GM23248 (cell line): ENCODE measurements around the gene EXOSC6. TPM values are rescaled to one million over a fixed set of nuclear protein-coding genes. Genes with fewer than 3 reads are reported as not detected.
A peak's percentile ranks its signal among the peaks of the same experiment; 100 is the strongest.

ENCODE experiments used
- DNase-seq: peaks from one replicate; pipeline ENCODE4 v3.0.0-alpha.2; 2015
- H2AFZ ChIP-seq: fragments of 200-600 bp; sonication (generic); 2 replicates; pipeline ENCODE4 v1.6.1; 2016; ENCODE audit warnings: antibody characterized with exemption
- H3F3A ChIP-seq: fragments of 200-600 bp; sonication (generic); 2 replicates; pipeline ENCODE4 v1.6.1; 2016; ENCODE audit warnings: mild to moderate bottlenecking, antibody characterized with exemption, mixed run types; ENCODE audit not compliant: insufficient read depth
- H3K27ac ChIP-seq: fragments of 200-600 bp; sonication (generic); 2 replicates; pipeline ENCODE4 v1.5.1; 2016; ENCODE audit warnings: mild to moderate bottlenecking
- H3K27me3 ChIP-seq: fragments of 200-600 bp; sonication (generic); replicated peaks from 2 replicates; pipeline ENCODE4 v1.6.1; 2016; ENCODE audit warnings: mild to moderate bottlenecking; ENCODE audit not compliant: insufficient read depth
- H3K36me3 ChIP-seq: fragments of 200-600 bp; sonication (generic); 2 replicates; pipeline ENCODE4 v1.6.1; 2016; ENCODE audit warnings: low read depth, mild to moderate bottlenecking
- H3K4me1 ChIP-seq: fragments of 200-600 bp; sonication (generic); 2 replicates; pipeline ENCODE4 v1.6.1; 2016; ENCODE audit warnings: mild to moderate bottlenecking; ENCODE audit not compliant: insufficient read depth
- H3K4me2 ChIP-seq: fragments of 200-600 bp; sonication (generic); one replicate; pipeline ENCODE4 v1.6.1; 2016; ENCODE audit warnings: mild to moderate bottlenecking; ENCODE audit not compliant: unreplicated experiment
- H3K4me3 ChIP-seq: fragments of 200-600 bp; sonication (generic); 2 replicates; pipeline ENCODE4 v1.5.1; 2016; ENCODE audit warnings: mild to moderate bottlenecking
- H3K79me2 ChIP-seq: fragments of 200-600 bp; sonication (generic); 2 replicates; pipeline ENCODE4 v1.6.1; 2016; ENCODE audit warnings: mild to moderate bottlenecking; ENCODE audit not compliant: insufficient read depth
- H3K9ac ChIP-seq: fragments of 200-600 bp; sonication (generic); 2 replicates; pipeline ENCODE4 v1.6.1; 2016; ENCODE audit warnings: mild to moderate bottlenecking
- H3K9me2 ChIP-seq: fragments of 200-600 bp; sonication (generic); 2 replicates; pipeline ENCODE4 v1.6.1; 2016; ENCODE audit warnings: mixed run types, mild to moderate bottlenecking, moderate library complexity; ENCODE audit not compliant: insufficient read depth
- H3K9me3 ChIP-seq: fragments of 200-600 bp; sonication (generic); one replicate; pipeline ENCODE4 v1.6.1; 2017; ENCODE audit warnings: low read depth
- H4K20me1 ChIP-seq: fragments of 200-600 bp; sonication (generic); 2 replicates; pipeline ENCODE4 v1.6.0; 2016; ENCODE audit not compliant: insufficient read depth
- EZH2 ChIP-seq: fragments of 200-600 bp; sonication (generic); IDR thresholded peaks from 2 replicates; pipeline ENCODE4 v1.6.1; 2018; ENCODE audit warnings: antibody characterized with exemption, mild to moderate bottlenecking; ENCODE audit not compliant: insufficient read depth, poor library complexity, severe bottlenecking
- EZH2phosphoT487 ChIP-seq: fragments of 200-600 bp; sonication (generic); IDR thresholded peaks from 2 replicates; pipeline ENCODE4 v1.6.1; 2018; ENCODE audit warnings: antibody characterized with exemption, moderate library complexity, mild to moderate bottlenecking, low read depth; ENCODE audit not compliant: insufficient read depth
- WGBS, 2 experiments: methylation state at CpG; one replicate each; pipeline ENCODE4 v1.1.6; 2015 to 2017; ENCODE audit warnings: low lambda C conversion rate in 2 of 2, low coverage in 1 of 2; ENCODE audit errors: missing lambda C conversion rate in 2 of 2; 5-methylcytosine and 5-hydroxymethylcytosine counted together
- in situ Hi-C: fragments of 300-500 bp; cut with MboI; formaldehyde crosslinking; loops from 2 replicates; pipeline ENCODE4 v1.15.0; 2020
- polyA plus RNA-seq: library from polyadenylated mRNA; unstranded; fragments of >200 nt; fragmentation: Nextera tagmentation; extraction: Ambion mirVana; gene quantifications from 2 replicates; pipeline ENCODE4 v1.2.1, GENCODE V29; 2016
- total RNA-seq: library from RNA; depleted of rRNA; stranded (reverse); fragments of >200 nt; shearing (Covaris generic); gene quantifications from 2 replicates; pipeline ENCODE4 v1.2.3, GENCODE V29; 2014; rRNA removed

EXOSC6 gene
- 33.6 and 35.3 TPM in 2 replicates for total RNA-seq
- 25.3 TPM in 2 replicates for polyA plus RNA-seq

DNA sequence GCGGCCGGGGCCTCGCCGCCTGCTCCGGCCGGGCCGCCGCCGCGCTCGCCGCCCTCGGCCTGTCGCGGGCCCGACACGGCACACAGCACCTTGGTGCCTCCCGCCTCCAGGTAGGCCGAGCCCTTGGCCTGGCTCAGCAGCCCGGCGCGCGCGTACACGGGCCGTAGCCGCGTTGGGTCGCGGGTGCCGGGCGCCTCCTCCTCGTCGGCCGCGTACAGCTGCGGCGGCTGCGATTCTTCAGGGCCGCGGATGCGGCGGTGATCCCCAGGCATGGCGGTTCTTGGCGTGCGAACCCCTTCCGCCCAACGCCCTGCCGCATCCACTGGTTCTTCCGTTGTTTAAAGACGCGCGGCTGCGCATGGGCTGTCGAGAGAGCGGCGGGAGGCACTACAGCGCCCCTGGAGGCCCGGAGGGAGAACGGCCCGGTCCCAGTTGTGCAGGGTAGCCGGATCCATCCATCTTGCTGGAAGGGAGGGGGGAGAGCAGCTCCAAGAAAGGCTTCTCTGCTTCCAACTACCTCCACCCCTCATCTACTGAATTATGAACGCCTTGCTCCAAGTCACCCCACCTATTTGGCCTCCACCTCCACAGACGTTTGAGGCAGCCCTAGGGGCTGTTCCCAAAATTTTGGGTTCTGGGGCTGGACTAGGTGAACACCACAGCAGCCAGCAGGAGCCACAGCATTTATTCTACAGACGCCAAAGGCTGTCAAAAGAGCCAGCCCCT is at the start of gene EXOSC6:
TSS of gene EXOSC6 (minus strand) at position 312 of the 726 bp plus-strand sequence. CDS start at position 272, 40 bp downstream.
- Histone ChIP-seq H3K4me2 (peak within 1 kb of the TSS; percentile 87), H3K4me3 (peak within 1 kb of the TSS; percentile 75), H3K79me2 (peaks cover 40% of the 10 kb centered on the region), H3K36me3 (peaks cover 35% of the 10 kb centered on the region), H3K4me1 (peaks cover 9% of the 10 kb centered on the region), H3K9ac (peak within 1 kb of the TSS; percentile 85), H3K27ac (peak within 1 kb of the TSS; percentile 84), H2AFZ (no peak within 1 kb of the TSS), H3K9me3 (no peaks in the 10 kb centered on the region), H3K27me3 (no peaks in the 10 kb centered on the region), H3K9me2 (no peaks in the 10 kb centered on the region), H4K20me1 (0 out of 2 replicates have a peak, but pooled peaks cover 4% of the 10 kb centered on the region), H3F3A (peaks cover 44% of the 10 kb centered on the region)
- 3% methylated on average over 39 to 50 of the region's 65 CpGs for WGBS, 2 experiments
- TF ChIP-seq EZH2 (no peak), EZH2phosphoT487 (no peak)
- DNase-seq = peak; percentile 98
- in situ Hi-C loops = no loop called here

DNA sequence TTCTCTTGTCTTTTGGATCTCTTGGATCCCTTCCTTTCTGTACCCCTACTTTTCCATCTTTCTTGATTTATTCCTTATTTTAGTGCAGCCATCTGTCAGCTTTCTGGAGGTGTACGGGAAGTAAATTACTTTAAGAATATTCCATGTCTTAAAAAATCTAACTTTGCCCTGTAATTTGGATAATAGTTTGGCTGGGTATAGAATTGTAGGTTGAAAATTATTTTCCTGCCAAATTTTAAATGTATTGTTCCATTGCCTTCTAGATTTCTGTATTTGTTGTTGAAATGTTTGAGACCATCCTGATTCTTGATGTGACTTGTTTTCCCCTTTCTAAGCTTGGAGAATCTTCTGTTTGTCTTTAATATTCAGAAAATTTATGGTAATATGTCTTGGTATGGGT is 49.4 kb upstream of the EXOSC6 start:
- no peak overlapping the region for H3K9ac ChIP-seq
- 92 to 100% methylated on average over 1 of the region's 1 CpG for WGBS, 2 experiments
- H3K79me2 ChIP-seq = peaks cover 88% of the 10 kb centered on the region
- H3K27me3 ChIP-seq = no peaks in the 10 kb centered on the region
- in situ Hi-C loops = no loop called here
- H3F3A ChIP-seq = peaks cover 11% of the 10 kb centered on the region; the same call in 1 of the 2 replicates
- H3K36me3 ChIP-seq = peaks cover 5% of the 10 kb centered on the region; the same call in 1 of the 2 replicates
- TF ChIP-seq EZH2 (no peak), EZH2phosphoT487 (no peak)
- H3K27ac ChIP-seq = no peak overlapping the region
- H3K4me2 ChIP-seq = no peak overlapping the region
- peaks cover 5% of the 10 kb centered on the region; the same call in 1 of the 2 replicates for H3K4me1 ChIP-seq
- H3K9me2 ChIP-seq = no peaks in the 10 kb centered on the region
- DNase-seq = no peak
- H2AFZ ChIP-seq = no peak overlapping the region
- H4K20me1 ChIP-seq = no peaks in the 10 kb centered on the region
- no peaks in the 10 kb centered on the region for H3K9me3 ChIP-seq
- no peak overlapping the region for H3K4me3 ChIP-seq

DNA sequence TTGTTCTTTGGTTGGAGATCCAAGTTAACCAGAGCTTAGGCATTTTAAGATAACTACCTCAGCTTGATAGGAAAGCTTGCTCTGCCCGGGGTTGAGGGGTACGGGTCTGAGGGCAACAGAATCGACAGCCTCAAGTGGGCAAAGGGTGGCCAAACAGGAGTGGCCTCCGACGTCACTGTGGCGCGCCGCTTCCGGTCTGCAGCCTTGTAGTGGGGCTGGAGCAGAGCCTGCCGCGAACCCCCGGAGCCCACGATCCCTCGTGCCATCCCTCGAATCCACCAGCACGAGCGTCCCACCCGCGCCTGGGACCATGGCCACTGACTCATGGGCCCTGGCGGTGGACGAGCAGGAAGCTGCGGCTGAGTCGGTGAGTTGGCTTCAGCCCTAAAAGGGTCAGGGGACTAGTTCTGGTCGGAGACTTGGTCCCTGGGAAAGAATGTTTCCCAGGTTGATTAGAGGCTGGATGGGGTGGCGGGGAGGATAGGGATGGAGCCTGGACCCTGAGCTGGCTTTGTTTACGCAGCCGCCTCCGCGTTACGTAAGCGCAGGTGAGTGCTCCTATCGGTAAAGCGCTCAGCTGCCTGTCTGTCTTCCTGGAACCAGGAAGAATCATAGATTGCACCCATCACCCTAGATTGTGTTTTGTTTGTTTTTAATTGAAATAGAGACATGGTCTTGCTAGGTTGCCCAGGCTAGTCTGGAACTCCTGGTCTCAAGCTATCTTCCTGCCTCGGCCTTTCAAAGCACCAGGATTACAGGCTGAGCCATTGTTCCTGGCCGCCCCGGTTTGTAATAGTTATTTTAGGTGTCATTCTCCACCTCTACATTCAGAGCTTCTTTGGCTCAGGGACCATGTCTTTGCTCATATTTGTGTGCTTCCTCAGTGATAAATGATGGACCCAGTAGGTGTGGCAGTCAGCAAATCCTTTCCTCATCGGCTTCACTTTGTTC is 47.5 kb upstream of the EXOSC6 start, which contains the start of gene DDX19B:
TSS of gene DDX19B (plus strand) at position 199 of the 951 bp plus-strand sequence. CDS start at position 311, 112 bp downstream.
- 1 to 2% methylated on average over 37 of the region's 37 CpGs for WGBS, 2 experiments
- in situ Hi-C loops = no loop called here
- H3K27ac ChIP-seq = peak within 1 kb of the TSS; percentile 78
- H3K79me2 ChIP-seq = peaks cover 69% of the 10 kb centered on the region
- H3F3A ChIP-seq = peaks cover 3% of the 10 kb centered on the region; the same call in 1 of the 2 replicates
- H3K36me3 ChIP-seq = peaks cover 5% of the 10 kb centered on the region; the same call in 1 of the 2 replicates
- H3K9me3 ChIP-seq = no peaks in the 10 kb centered on the region
- DNase-seq = peak; percentile 83
- no peaks in the 10 kb centered on the region for H3K27me3 ChIP-seq
- H2AFZ ChIP-seq = peak within 1 kb of the TSS; percentile 90
- TF ChIP-seq EZH2phosphoT487 = no peak
- H3K9ac ChIP-seq = peak within 1 kb of the TSS; percentile 94
- peak within 1 kb of the TSS; percentile 69 for H3K4me2 ChIP-seq
- peak within 1 kb of the TSS; percentile 84 for H3K4me3 ChIP-seq
- no peaks in the 10 kb centered on the region for H4K20me1 ChIP-seq
- H3K9me2 ChIP-seq = no peaks in the 10 kb centered on the region
- H3K4me1 ChIP-seq = peaks cover 5% of the 10 kb centered on the region; the same call in 1 of the 2 replicates

DNA sequence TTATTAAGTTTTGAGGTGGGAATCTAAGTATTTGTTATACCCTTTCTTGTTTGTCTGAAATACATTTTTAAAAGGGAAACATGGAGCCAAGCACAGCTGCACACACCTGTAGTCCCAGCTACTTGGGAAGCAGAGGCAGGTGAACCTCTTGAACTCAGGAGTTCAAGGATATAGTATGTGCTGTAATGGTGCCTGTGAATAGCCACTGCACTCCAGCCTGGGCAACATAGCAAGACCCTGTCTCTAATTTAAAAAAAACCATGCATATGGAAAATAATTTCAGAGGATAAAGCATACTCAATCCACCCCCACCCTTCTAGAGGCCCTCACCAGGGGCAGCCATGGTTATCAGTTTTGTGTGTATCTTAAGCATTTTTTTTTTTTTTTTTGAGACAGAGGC is 43.9 kb upstream of the EXOSC6 start:
- Histone ChIP-seq H3F3A (peaks cover 9% of the 10 kb centered on the region), H3K27ac (no peak overlapping the region), H3K9ac (no peak overlapping the region), H3K9me3 (no peaks in the 10 kb centered on the region), H3K4me2 (no peak overlapping the region), H3K4me1 (peaks cover 5% of the 10 kb centered on the region; the same call in 1 of the 2 replicates), H3K27me3 (no peaks in the 10 kb centered on the region), H3K9me2 (no peaks in the 10 kb centered on the region), H3K4me3 (no peak overlapping the region), H4K20me1 (no peaks in the 10 kb centered on the region), H3K79me2 (peaks cover 33% of the 10 kb centered on the region), H3K36me3 (no peaks in the 10 kb centered on the region), H2AFZ (no peak overlapping the region)
- in situ Hi-C loops = no loop called here
- no peak for TF ChIP-seq EZH2phosphoT487
- no peak for TF ChIP-seq EZH2
- DNase-seq = no peak
